ENCODE data around the gene SEC24D.

SEC24D gene

GRCh38 chr4:118676128-118676527 is 159.8 kb downstream of the SEC24D start:
- Mint-ChIP-seq H3K4me1 (no peaks in the 10 kb centered on the region), H3K9me3 (no peaks in the 10 kb centered on the region), H3K27ac (no peak overlapping the region), H3K4me3 (no peak overlapping the region), H3K27me3 (no peaks in the 10 kb centered on the region), H3K36me3 (ENCODE audit: low read depth) (no peaks in the 10 kb centered on the region)
- ATAC-seq, result no peak
- DNase-seq, result no peak

All from activated naive CD8-positive, alpha-beta T cell treated with anti-CD3 and anti-CD28 coated beads, Interleukin-2, amount 50 U/mL, for 24 hours (primary cell).